Parathyroid adenoma (tissue), 2 donors: Measurements from ENCODE around the gene ZDHHC14.

Experiments
- H2AFZ ChIP-seq: fragments of 300-600 bp; sonication (generic); one replicate; pipeline ENCODE4 v1.7.0; 2017; ENCODE audit warnings: antibody characterized with exemption, mild to moderate bottlenecking
- H3K27ac ChIP-seq: fragments of 300-600 bp; sonication (generic); one replicate; pipeline ENCODE4 v1.7.0; 2017
- H3K27me3 ChIP-seq: fragments of 300-600 bp; sonication (generic); one replicate; pipeline ENCODE4 v1.7.0; 2017; ENCODE audit warnings: low read length; ENCODE audit not compliant: control insufficient read depth, insufficient read depth
- H3K36me3 ChIP-seq: fragments of 300-600 bp; sonication (generic); one replicate; pipeline ENCODE4 v1.7.0; 2017; ENCODE audit warnings: low read length; ENCODE audit not compliant: control insufficient read depth, insufficient read depth
- H3K4me1 ChIP-seq: fragments of 300-600 bp; sonication (generic); one replicate; pipeline ENCODE4 v1.7.0; 2017; ENCODE audit warnings: control low read depth
- H3K4me2 ChIP-seq: fragments of 300-600 bp; sonication (generic); one replicate; pipeline ENCODE4 v1.7.0; 2017; ENCODE audit warnings: low read length
- H3K4me3 ChIP-seq: fragments of 300-600 bp; sonication (generic); one replicate; pipeline ENCODE4 v1.7.0; 2017; ENCODE audit warnings: low read depth, low read length
- H3K79me2 ChIP-seq: fragments of 300-600 bp; sonication (generic); one replicate; pipeline ENCODE4 v1.7.0; 2017; ENCODE audit warnings: control low read depth
- H3K9ac ChIP-seq: fragments of 300-600 bp; sonication (generic); one replicate; pipeline ENCODE4 v1.7.0; 2017; ENCODE audit warnings: mild to moderate bottlenecking
- H3K9me3 ChIP-seq: fragments of 300-600 bp; sonication (generic); one replicate; pipeline ENCODE4 v1.7.0; 2017; ENCODE audit warnings: low read length; ENCODE audit not compliant: control insufficient read depth
- TF ChIP-seq, protein P1 (sequence below): fragments of 300-600 bp; sonication (generic); IDR thresholded peaks from one replicate; pipeline ENCODE4 v1.7.0; 2017; ENCODE audit warnings: antibody characterized with exemption, mild to moderate bottlenecking
- donor health status: primary hyperparathyroidism.

The ZDHHC14 gene

GRCh38 chr6:157534134-157534871 lies 153.3 kb downstream of the ZDHHC14 start:
- no peaks in the 10 kb centered on the region for H3K9me3 ChIP-seq
- TF ChIP-seq, protein P1, sequence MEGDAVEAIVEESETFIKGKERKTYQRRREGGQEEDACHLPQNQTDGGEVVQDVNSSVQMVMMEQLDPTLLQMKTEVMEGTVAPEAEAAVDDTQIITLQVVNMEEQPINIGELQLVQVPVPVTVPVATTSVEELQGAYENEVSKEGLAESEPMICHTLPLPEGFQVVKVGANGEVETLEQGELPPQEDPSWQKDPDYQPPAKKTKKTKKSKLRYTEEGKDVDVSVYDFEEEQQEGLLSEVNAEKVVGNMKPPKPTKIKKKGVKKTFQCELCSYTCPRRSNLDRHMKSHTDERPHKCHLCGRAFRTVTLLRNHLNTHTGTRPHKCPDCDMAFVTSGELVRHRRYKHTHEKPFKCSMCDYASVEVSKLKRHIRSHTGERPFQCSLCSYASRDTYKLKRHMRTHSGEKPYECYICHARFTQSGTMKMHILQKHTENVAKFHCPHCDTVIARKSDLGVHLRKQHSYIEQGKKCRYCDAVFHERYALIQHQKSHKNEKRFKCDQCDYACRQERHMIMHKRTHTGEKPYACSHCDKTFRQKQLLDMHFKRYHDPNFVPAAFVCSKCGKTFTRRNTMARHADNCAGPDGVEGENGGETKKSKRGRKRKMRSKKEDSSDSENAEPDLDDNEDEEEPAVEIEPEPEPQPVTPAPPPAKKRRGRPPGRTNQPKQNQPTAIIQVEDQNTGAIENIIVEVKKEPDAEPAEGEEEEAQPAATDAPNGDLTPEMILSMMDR, result no peak
- H2AFZ ChIP-seq, result no peak overlapping the region
- no peaks in the 10 kb centered on the region for H3K27me3 ChIP-seq
- H3K27ac ChIP-seq, result no peak overlapping the region
- peaks cover 6% of the 10 kb centered on the region for H3K4me1 ChIP-seq
- no peak overlapping the region for H3K4me3 ChIP-seq
- no peak overlapping the region for H3K4me2 ChIP-seq
- no peak overlapping the region for H3K9ac ChIP-seq
- H3K36me3 ChIP-seq, result no peaks in the 10 kb centered on the region
- peaks cover 18% of the 10 kb centered on the region for H3K79me2 ChIP-seq

- H3K4me3 ChIP-seq, result no peak overlapping the region
- TF ChIP-seq, protein P1, result no peak
- no peak overlapping the region for H3K4me2 ChIP-seq
- no peaks in the 10 kb centered on the region for H3K27me3 ChIP-seq
- no peaks in the 10 kb centered on the region for H3K9me3 ChIP-seq
- H3K4me1 ChIP-seq, result peaks cover 4% of the 10 kb centered on the region
- no peak overlapping the region for H3K9ac ChIP-seq
- H3K79me2 ChIP-seq, result peaks cover 18% of the 10 kb centered on the region
- H2AFZ ChIP-seq, result no peak overlapping the region
- H3K36me3 ChIP-seq, result no peaks in the 10 kb centered on the region
- no peak overlapping the region for H3K27ac ChIP-seq
These were observed 154.0 kb downstream of the ZDHHC14 start for GRCh38 chr6:157534977-157535339.

GRCh38 chr6:157535340-157536222 lies 154.6 kb downstream of the ZDHHC14 start:
- Histone ChIP-seq H3K4me3 (no peak overlapping the region), H3K27ac (no peak overlapping the region), H3K4me1 (no peaks in the 10 kb centered on the region), H3K36me3 (no peaks in the 10 kb centered on the region), H2AFZ (no peak overlapping the region), H3K9me3 (no peaks in the 10 kb centered on the region), H3K79me2 (peaks cover 18% of the 10 kb centered on the region), H3K4me2 (no peak overlapping the region), H3K27me3 (no peaks in the 10 kb centered on the region), H3K9ac (no peak overlapping the region)
- TF ChIP-seq, protein P1, result no peak

DNA sequence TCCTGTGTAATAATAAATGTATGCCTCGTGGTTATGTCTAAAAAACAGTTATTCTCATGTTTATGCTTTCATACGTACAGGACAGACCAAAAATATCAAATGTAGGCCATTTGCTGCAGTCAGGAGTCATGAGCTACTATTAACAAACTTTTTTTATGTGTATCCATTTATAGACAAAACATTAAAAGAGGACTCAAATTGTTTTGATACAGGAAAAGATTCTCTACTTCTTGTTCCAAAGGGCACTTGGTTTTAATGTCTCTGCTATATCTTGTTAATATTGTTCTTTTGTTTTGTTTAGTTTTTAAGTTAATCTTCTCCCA lies 155.2 kb downstream of the ZDHHC14 start:
- no peaks in the 10 kb centered on the region for H3K4me1 ChIP-seq
- no peak overlapping the region for H3K4me3 ChIP-seq
- no peak overlapping the region for H3K27ac ChIP-seq

More for the DNA sequence above, 155.2 kb downstream of the ZDHHC14 start:
- Histone ChIP-seq H3K79me2 (peaks cover 15% of the 10 kb centered on the region), H3K36me3 (no peaks in the 10 kb centered on the region), H3K9ac (no peak overlapping the region), H3K9me3 (no peaks in the 10 kb centered on the region), H3K4me2 (no peak overlapping the region), H3K27me3 (no peaks in the 10 kb centered on the region), H2AFZ (no peak overlapping the region)
- TF ChIP-seq, protein P1, result no peak
